Parathyroid adenoma (tissue), 2 donors: ENCODE data around the gene GOLGA8K.
"Not testable (repeated sequence)": the region's sequence is repeated elsewhere in the genome, so short reads cannot be mapped to it uniquely, and the experiment has no call there.

Experiments used
- H2AFZ ChIP-seq: fragments of 300-600 bp; sonication (generic); one replicate; pipeline ENCODE4 v1.7.0; 2017; ENCODE audit warnings: antibody characterized with exemption, mild to moderate bottlenecking
- H3K27ac ChIP-seq: fragments of 300-600 bp; sonication (generic); one replicate; pipeline ENCODE4 v1.7.0; 2017
- H3K27me3 ChIP-seq: fragments of 300-600 bp; sonication (generic); one replicate; pipeline ENCODE4 v1.7.0; 2017; ENCODE audit warnings: low read length; ENCODE audit not compliant: control insufficient read depth, insufficient read depth
- H3K36me3 ChIP-seq: fragments of 300-600 bp; sonication (generic); one replicate; pipeline ENCODE4 v1.7.0; 2017; ENCODE audit warnings: low read length; ENCODE audit not compliant: control insufficient read depth, insufficient read depth
- H3K4me1 ChIP-seq: fragments of 300-600 bp; sonication (generic); one replicate; pipeline ENCODE4 v1.7.0; 2017; ENCODE audit warnings: control low read depth
- H3K4me2 ChIP-seq: fragments of 300-600 bp; sonication (generic); one replicate; pipeline ENCODE4 v1.7.0; 2017; ENCODE audit warnings: low read length
- H3K4me3 ChIP-seq: fragments of 300-600 bp; sonication (generic); one replicate; pipeline ENCODE4 v1.7.0; 2017; ENCODE audit warnings: low read depth, low read length
- H3K79me2 ChIP-seq: fragments of 300-600 bp; sonication (generic); one replicate; pipeline ENCODE4 v1.7.0; 2017; ENCODE audit warnings: control low read depth
- H3K9ac ChIP-seq: fragments of 300-600 bp; sonication (generic); one replicate; pipeline ENCODE4 v1.7.0; 2017; ENCODE audit warnings: mild to moderate bottlenecking
- H3K9me3 ChIP-seq: fragments of 300-600 bp; sonication (generic); one replicate; pipeline ENCODE4 v1.7.0; 2017; ENCODE audit warnings: low read length; ENCODE audit not compliant: control insufficient read depth
- donor health status: primary hyperparathyroidism.

Gene GOLGA8K

GRCh38 chr15:32350563-32351220 is 52.4 kb downstream of the GOLGA8K start:
- not testable (repeated sequence) for H3K27me3 ChIP-seq, H3K27ac ChIP-seq, H3K4me3 ChIP-seq, H3K4me1 ChIP-seq, H3K79me2 ChIP-seq, H3K4me2 ChIP-seq, H3K9ac ChIP-seq, H3K36me3 ChIP-seq, H2AFZ ChIP-seq, H3K9me3 ChIP-seq

- H3K79me2 ChIP-seq, H3K9ac ChIP-seq, H3K4me3 ChIP-seq, H3K36me3 ChIP-seq, H3K9me3 ChIP-seq, H3K27me3 ChIP-seq, H3K4me1 ChIP-seq, H2AFZ ChIP-seq, H3K4me2 ChIP-seq, H3K27ac ChIP-seq: not testable (repeated sequence)
These were observed 56.1 kb downstream of the GOLGA8K start for GRCh38 chr15:32347037-32347436.

- H3K4me3 ChIP-seq, H3K9ac ChIP-seq, H2AFZ ChIP-seq, H3K27ac ChIP-seq, H3K9me3 ChIP-seq, H3K27me3 ChIP-seq, H3K36me3 ChIP-seq, H3K79me2 ChIP-seq, H3K4me1 ChIP-seq, H3K4me2 ChIP-seq: not testable (repeated sequence)
These were observed 57.0 kb downstream of the GOLGA8K start for GRCh38 chr15:32345978-32346547.

DNA sequence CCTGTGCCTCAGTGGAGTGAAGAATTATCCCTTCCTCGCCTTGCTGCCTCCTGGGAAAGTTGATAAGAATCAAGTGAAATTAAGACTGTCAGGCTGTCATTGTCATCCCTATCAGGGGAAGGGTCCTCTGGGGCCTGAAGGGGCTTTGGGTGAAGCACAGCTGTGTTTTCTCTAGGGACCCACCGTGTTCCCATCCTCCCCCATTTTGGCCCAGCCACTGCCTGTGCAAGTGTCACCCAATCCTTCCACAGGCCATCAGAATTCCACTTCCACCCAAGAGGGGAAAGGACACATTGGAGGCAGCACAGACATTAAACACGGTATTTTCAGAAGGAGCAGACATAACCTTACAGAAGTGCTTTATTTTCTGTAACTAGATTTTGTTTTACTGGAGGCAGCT is 59.2 kb downstream of the GOLGA8K start:
- H3K27ac ChIP-seq, H2AFZ ChIP-seq, H3K4me1 ChIP-seq, H3K9ac ChIP-seq, H3K4me3 ChIP-seq, H3K9me3 ChIP-seq, H3K36me3 ChIP-seq, H3K79me2 ChIP-seq, H3K4me2 ChIP-seq, H3K27me3 ChIP-seq: not testable (repeated sequence)
